ENCODE results near the gene EFTUD2.

DNA sequence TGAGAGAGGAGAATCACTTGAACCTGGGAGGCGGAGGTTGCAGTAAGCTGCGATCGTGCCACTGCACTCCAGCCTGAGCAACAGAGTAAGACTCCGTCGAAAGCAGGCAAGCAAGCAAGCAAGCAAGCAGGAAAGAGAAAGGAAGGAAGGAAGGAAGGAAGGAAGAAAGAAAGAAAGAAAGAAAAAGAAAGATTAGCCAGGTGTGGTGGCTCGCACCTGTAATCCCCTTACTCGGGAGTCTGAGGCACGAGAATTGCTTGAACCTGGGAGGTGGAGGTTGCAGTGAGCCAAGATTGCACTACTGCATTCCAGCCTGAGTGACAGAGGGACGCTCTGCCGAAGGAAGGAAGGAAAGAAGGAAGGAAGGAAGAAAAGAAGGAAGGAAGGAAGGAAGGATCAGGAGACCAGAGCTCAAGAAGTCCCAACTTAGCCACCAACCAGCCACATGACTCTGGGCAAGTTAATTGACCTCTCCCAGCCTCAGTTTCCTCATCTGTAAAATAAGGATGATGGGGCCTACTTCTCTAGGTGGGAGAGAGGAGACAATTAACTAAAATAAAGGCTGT lies 9.6 kb upstream of the EFTUD2 start:
- TF ChIP-seq CTCF (IDR thresholded peaks at IDR 0.05; ENCODE audit: low read length) (no peak), EZH2 (IDR thresholded peaks at IDR 0.05; ENCODE audit: borderline replicate concordance, low read length) (no peak)
